Endothelial cell of umbilical vein (primary cell): ENCODE results near the gene MMADHC.

Experiments used
- EZH2 ChIP-seq: IDR thresholded peaks from 2 replicates; pipeline ENCODE4 v1.6.1; 2012; ENCODE audit warnings: borderline replicate concordance, low read depth, mild to moderate bottlenecking, moderate library complexity, low read length, inconsistent platforms; ENCODE audit not compliant: severe bottlenecking
- FOS ChIP-seq: IDR thresholded peaks from 2 replicates; pipeline ENCODE4 v1.6.1; 2011; ENCODE audit warnings: mild to moderate bottlenecking, low read length, moderate library complexity, borderline replicate concordance; ENCODE audit not compliant: insufficient read depth
- POLR2A ChIP-seq: IDR thresholded peaks from 2 replicates; pipeline ENCODE4 v1.6.1; 2012; ENCODE audit warnings: low read depth, mild to moderate bottlenecking, control low read depth, low read length
- POLR2AphosphoS5 ChIP-seq: IDR thresholded peaks from 2 replicates; pipeline ENCODE4 v1.6.1; 2012; ENCODE audit warnings: low read depth, mild to moderate bottlenecking, control low read depth, low read length, moderate library complexity; ENCODE audit not compliant: insufficient read depth
- TF ChIP-seq, protein P1 (sequence below), 2 donors: IDR thresholded peaks; 1 replicate in 1 of 2; 2 replicates in 1 of 2; pipeline ENCODE4 v1.5.1; 2011; ENCODE audit warnings: low read length in 2 of 2, mild to moderate bottlenecking in 2 of 2, moderate library complexity in 2 of 2, control low read depth in 1 of 2, inconsistent platforms in 1 of 2, low read depth in 1 of 2; ENCODE audit not compliant: insufficient read depth in 1 of 2; ENCODE audit errors: extremely low read depth in 1 of 2
- TF ChIP-seq, protein P2 (sequence below): IDR thresholded peaks from 2 replicates; pipeline ENCODE4 v1.6.1; 2011; ENCODE audit not compliant: insufficient read depth, insufficient read length

- TF ChIP-seq POLR2AphosphoS5 (no peak), POLR2A (no peak), EZH2 (no peak), FOS (no peak)
- TF ChIP-seq, protein P1, sequence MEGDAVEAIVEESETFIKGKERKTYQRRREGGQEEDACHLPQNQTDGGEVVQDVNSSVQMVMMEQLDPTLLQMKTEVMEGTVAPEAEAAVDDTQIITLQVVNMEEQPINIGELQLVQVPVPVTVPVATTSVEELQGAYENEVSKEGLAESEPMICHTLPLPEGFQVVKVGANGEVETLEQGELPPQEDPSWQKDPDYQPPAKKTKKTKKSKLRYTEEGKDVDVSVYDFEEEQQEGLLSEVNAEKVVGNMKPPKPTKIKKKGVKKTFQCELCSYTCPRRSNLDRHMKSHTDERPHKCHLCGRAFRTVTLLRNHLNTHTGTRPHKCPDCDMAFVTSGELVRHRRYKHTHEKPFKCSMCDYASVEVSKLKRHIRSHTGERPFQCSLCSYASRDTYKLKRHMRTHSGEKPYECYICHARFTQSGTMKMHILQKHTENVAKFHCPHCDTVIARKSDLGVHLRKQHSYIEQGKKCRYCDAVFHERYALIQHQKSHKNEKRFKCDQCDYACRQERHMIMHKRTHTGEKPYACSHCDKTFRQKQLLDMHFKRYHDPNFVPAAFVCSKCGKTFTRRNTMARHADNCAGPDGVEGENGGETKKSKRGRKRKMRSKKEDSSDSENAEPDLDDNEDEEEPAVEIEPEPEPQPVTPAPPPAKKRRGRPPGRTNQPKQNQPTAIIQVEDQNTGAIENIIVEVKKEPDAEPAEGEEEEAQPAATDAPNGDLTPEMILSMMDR (IDR thresholded peaks at IDR 0.05; ENCODE audit: extremely low read depth in 1 of 2, insufficient read depth in 1 of 2, low read depth in 1 of 2, low read length in 2 of 2): no peak
- TF ChIP-seq, protein P2, sequence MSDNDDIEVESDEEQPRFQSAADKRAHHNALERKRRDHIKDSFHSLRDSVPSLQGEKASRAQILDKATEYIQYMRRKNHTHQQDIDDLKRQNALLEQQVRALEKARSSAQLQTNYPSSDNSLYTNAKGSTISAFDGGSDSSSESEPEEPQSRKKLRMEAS: no peak
These were observed 11.8 kb downstream of the MMADHC start for GRCh38 chr2:149575752-149576151.
